OCI-LY3 (cell line): ENCODE data around the gene CRY1.

Experiments
- H2AFZ ChIP-seq: fragments of 200-600, 300-600 bp; shearing (Covaris generic); 2 replicates; pipeline ENCODE4 v1.6.0; 2014; ENCODE audit warnings: antibody characterized with exemption, low read depth, low read length
- H3K27ac ChIP-seq: fragments of 200-600, 300-600 bp; sonication (generic); 2 replicates; pipeline ENCODE4 v1.5.1; 2014; ENCODE audit warnings: mild to moderate bottlenecking, low read length, moderate library complexity, mixed read lengths
- H3K27me3 ChIP-seq: fragments of 200-600, 300-600 bp; sonication (generic); 2 replicates; pipeline ENCODE4 v1.6.1; 2014; ENCODE audit warnings: low read depth, low read length, mixed read lengths
- H3K36me3 ChIP-seq: fragments of 200-600, 300-600 bp; sonication (generic); replicated peaks from 2 replicates; pipeline ENCODE3; 2014; ENCODE audit warnings: low read depth, low read length, mixed read lengths
- H3K4me1 ChIP-seq: fragments of 300-600, 200-600 bp; sonication (generic); 2 replicates; pipeline ENCODE4 v1.6.1; 2014; ENCODE audit warnings: low read length, mixed read lengths
- H3K4me2 ChIP-seq: fragments of 200-600, 300-600 bp; sonication (generic); 2 replicates; pipeline ENCODE4 v1.6.1; 2014; ENCODE audit warnings: low read length, mixed read lengths
- H3K4me3 ChIP-seq: fragments of 300-600, 200-600 bp; sonication (generic); 2 replicates; pipeline ENCODE4 v1.5.1; 2014; ENCODE audit warnings: antibody characterized with exemption, mild to moderate bottlenecking, low read length, moderate library complexity
- H3K79me2 ChIP-seq: fragments of 300-600, 200-600 bp; shearing (Covaris generic); 2 replicates; pipeline ENCODE4 v1.6.1; 2014; ENCODE audit warnings: mild to moderate bottlenecking, low read length, mixed read lengths
- H3K9ac ChIP-seq: fragments of 300-600, 200-600 bp; shearing (Covaris generic); 2 replicates; pipeline ENCODE4 v1.6.0; 2014; ENCODE audit warnings: mild to moderate bottlenecking, low read length, moderate library complexity
- H3K9me3 ChIP-seq: fragments of 200-600, 300-600 bp; shearing (Covaris generic); 2 replicates; pipeline ENCODE4 v1.6.1; 2014; ENCODE audit warnings: low read length, mixed read lengths; ENCODE audit not compliant: insufficient read depth
- H4K20me1 ChIP-seq: fragments of 200-600, 300-600 bp; sonication (generic); 2 replicates; pipeline ENCODE4 v1.6.1; 2016; ENCODE audit warnings: low read length, mixed read lengths; ENCODE audit not compliant: insufficient read depth
- CTCF ChIP-seq: fragments of 200-600, 300-600 bp; sonication (generic); IDR thresholded peaks from 2 replicates; pipeline ENCODE4 v1.5.1; 2014; ENCODE audit warnings: antibody characterized with exemption, low read length, low read depth
- EZH2phosphoT487 ChIP-seq: fragments of 200-600 bp; shearing (Covaris generic); IDR thresholded peaks from 2 replicates; pipeline ENCODE4 v1.6.1; 2018; ENCODE audit warnings: antibody characterized with exemption, mixed run types, low read depth

The CRY1 gene

GRCh38 chr12:107107381-107107780, 14.0 kb upstream of the CRY1 start:
- no peak overlapping the region for H3K4me2 ChIP-seq
- TF ChIP-seq EZH2phosphoT487 = no peak
- no peak for TF ChIP-seq CTCF
- H3K9ac ChIP-seq = no peak overlapping the region

GRCh38 chr12:107106241-107107025, 13.1 kb upstream of the CRY1 start:
- no peaks in the 10 kb centered on the region for H4K20me1 ChIP-seq
- no peak overlapping the region for H3K27ac ChIP-seq
- H3K4me2 ChIP-seq = no peak overlapping the region
- no peak overlapping the region for H2AFZ ChIP-seq
- no peak overlapping the region for H3K9ac ChIP-seq
- no peaks in the 10 kb centered on the region for H3K36me3 ChIP-seq
- no peaks in the 10 kb centered on the region for H3K27me3 ChIP-seq
- TF ChIP-seq CTCF (no peak), EZH2phosphoT487 (no peak)
- peaks cover 4% of the 10 kb centered on the region; the same call in 1 of the 2 replicates for H3K4me1 ChIP-seq
- H3K79me2 ChIP-seq = no peaks in the 10 kb centered on the region
- no peaks in the 10 kb centered on the region for H3K9me3 ChIP-seq
- no peak overlapping the region for H3K4me3 ChIP-seq

More at GRCh38 chr12:107107381-107107780, 14.0 kb upstream of the CRY1 start:
- Histone ChIP-seq H3K36me3 (no peaks in the 10 kb centered on the region), H2AFZ (no peak overlapping the region), H3K9me3 (no peaks in the 10 kb centered on the region), H4K20me1 (no peaks in the 10 kb centered on the region), H3K27ac (no peak overlapping the region), H3K4me1 (peaks cover 4% of the 10 kb centered on the region; the same call in 1 of the 2 replicates), H3K79me2 (no peaks in the 10 kb centered on the region), H3K4me3 (no peak overlapping the region), H3K27me3 (peaks cover 5% of the 10 kb centered on the region)

- H3K4me2 ChIP-seq = no peak overlapping the region
These were observed 12.0 kb upstream of the CRY1 start for GRCh38 chr12:107105410-107105703.

GRCh38 chr12:107103516-107103915, 10.2 kb upstream of the CRY1 start:
- Histone ChIP-seq H3K79me2 (no peaks in the 10 kb centered on the region), H3K9me3 (no peaks in the 10 kb centered on the region), H3K4me2 (no peak overlapping the region), H2AFZ (no peak overlapping the region), H3K9ac (no peak overlapping the region), H3K27me3 (no peaks in the 10 kb centered on the region), H3K36me3 (no peaks in the 10 kb centered on the region), H3K27ac (no peak overlapping the region), H3K4me3 (no peak overlapping the region), H4K20me1 (no peaks in the 10 kb centered on the region), H3K4me1 (no peaks in the 10 kb centered on the region)
- TF ChIP-seq CTCF (no peak), EZH2phosphoT487 (no peak)

More at GRCh38 chr12:107105410-107105703, 12.0 kb upstream of the CRY1 start:
- no peak overlapping the region for H3K4me3 ChIP-seq
- H2AFZ ChIP-seq = no peak overlapping the region
- H3K4me1 ChIP-seq = peaks cover 4% of the 10 kb centered on the region; the same call in 1 of the 2 replicates
- H3K79me2 ChIP-seq = no peaks in the 10 kb centered on the region
- no peaks in the 10 kb centered on the region for H4K20me1 ChIP-seq
- TF ChIP-seq CTCF = no peak
- TF ChIP-seq EZH2phosphoT487 = no peak
- no peak overlapping the region for H3K27ac ChIP-seq
- no peaks in the 10 kb centered on the region for H3K36me3 ChIP-seq
- H3K27me3 ChIP-seq = no peaks in the 10 kb centered on the region
- no peaks in the 10 kb centered on the region for H3K9me3 ChIP-seq
- no peak overlapping the region for H3K9ac ChIP-seq
